ENCODE measurements around the gene CAMK2B.
A peak's percentile ranks its signal among the peaks of the same experiment; 100 is the strongest.
"Not testable (repeated sequence)": the region's sequence is repeated elsewhere in the genome, so short reads cannot be mapped to it uniquely, and the experiment has no call there.

The CAMK2B gene

DNA sequence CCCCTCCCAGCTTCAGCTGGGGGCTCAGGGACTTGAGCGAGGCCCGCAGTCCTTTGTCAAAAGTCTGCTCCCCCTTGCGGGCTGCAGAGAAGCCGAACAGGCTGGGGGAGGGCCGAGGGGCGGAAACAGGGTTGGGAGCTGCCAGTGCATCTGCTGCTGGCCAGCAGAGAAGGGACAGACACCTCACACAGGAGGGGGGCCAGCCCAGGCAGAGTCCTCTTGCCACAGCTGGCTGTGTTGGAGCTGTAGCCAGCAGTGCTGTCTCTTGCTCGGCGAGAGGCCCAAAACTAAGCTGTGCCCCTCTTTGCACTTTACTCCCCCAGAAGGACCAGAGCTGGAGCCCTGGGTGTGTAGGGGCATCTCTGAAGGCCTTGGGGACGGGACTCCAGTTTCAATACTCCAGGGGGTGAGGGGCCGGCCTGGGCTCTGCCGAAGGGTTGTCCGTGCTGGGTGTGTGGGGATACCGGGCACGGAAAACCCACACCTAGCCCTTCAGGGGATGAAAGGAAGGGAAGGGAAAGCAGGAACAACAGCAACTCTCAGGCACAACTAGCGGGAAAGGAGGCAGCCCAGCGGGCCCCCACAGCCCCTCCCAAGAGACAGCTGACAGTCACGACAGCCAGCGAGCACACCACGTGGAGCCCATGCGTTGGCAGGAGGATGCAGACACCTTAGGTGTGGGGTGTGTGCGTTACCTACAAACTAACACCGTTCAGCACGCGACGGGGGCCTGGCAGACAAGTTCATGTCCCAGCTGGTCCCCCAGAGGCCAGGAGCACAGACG is 106.8 kb downstream of the CAMK2B start:
- no peak for DNase-seq

DNA sequence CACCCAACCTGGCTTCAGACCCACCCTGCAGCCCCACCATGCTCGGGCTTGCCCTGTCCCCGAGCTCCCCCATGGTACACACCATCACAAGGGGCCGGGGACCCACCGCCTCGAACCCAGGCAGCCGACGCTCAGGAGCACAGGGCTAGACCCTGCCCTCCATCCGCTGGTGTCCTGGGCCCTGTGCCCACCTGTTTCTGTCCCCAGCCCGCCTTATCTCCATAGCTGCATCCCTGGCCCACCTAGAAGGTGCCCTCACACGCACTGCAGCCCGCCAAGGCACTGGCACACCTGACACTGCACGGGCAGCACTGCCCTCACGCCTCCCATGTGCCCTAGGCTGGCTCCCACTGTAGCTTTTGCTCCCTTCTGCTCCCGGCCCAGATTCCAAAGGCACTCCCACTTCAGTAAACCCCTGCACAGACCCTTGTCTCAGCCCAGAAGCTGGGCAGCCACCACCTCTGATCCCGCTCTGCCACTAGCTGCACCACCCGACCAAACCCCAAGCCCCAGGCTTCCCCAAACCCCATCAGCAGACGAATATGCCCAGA is 107.5 kb downstream of the CAMK2B start:
- DNase-seq, result no peak

DNA sequence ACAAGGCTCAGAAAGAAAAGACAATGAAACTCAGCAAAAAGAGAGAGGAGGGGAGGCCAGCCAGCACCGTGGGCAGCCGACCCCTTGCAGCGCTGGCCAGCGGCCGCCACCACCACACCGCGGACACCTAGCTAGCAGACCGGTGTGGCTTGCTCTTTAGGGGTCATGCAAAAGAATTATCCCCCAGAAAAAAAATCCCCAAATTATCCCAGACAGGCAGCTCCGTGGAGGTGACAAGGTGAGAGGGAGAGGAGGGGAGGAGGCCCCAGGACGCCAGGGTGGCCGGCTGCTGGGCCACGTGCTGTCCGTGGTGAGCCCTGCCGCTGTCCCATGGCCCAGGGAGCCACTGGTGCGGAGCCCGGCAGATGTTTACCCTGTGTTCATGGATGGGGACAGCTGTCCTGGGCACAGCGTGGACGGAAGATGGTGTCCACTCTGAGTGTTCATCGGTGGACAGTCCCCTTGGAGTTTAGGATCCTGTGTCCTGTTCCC is 108.1 kb downstream of the CAMK2B start:
- DNase-seq, result no peak

DNA sequence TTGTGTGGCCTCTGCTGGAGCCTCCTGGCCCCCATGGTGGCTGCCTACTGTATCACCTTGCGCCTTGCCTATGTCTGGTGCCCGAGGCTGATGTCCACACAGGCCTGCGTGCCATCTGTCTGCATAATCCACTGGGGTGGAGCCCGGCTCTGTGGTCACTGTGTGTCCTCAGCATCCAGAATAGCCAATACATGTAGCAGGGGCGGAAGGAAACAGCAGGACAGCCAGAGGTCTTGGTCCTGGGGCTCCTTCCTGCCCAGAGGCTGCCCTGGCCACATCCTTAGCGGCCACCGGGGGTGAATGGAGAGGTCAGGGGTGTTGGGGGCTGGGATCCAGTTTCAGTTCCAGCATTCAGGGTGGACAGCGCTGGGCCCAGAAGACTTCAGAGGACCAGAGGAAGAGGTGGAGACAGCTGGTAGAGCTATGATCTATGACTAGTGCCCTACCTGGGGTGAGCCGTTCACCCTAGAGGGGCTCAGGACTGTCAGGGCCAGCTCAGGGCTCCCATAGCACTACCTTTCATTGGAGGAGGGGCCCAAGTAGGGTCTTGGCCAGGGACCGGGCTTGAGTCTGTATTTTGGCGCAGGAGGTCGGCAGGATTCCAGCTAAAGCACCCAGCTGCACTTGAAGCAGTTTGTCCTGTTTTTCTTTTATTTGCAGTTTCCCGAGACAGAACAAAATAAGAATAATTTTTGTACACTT is 108.7 kb downstream of the CAMK2B start:
- peak in 15 of 56 donors; percentile 24 to 52 (median 32) for DNase-seq

DNA sequence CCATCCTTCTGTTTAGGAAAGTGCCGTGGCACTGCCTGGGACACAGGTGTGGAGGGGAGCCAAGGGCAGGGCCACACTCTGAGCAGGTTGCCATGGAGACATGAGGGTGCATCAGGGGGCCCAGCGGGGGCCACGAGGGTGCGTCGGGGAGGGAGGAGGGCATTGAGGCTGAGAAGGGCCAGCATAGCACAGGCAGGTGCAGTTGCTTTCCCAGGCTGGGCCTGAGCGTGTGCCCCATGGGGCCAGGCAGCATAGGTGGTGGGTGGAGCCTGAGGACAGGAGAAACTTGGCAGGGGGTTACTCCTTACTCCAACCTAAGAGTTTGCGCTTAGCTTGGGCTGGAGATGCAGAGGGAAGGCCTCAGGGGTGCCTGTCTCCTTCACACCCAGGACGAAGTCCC is 109.4 kb downstream of the CAMK2B start:
- DNase-seq, result no peak

DNA sequence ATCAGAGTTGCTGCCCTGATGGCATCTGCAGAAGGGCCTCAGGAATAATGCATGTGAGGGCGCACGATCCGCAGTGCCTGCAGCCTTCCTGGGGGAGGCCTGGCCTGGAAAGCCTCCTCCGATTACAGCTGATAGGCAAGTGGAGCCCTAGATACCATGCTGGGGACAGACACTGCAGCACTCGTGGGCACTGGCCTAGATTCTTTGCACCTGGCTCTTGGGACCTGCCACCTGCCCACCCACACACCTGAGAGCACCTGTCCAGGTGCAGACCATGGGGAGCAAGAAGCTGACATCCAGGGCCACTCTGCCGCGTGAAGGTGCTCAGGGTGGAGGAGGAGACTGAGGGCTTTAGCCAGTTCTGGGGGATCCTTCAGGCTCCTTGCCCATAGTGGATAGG is 109.9 kb downstream of the CAMK2B start:
- no peak for DNase-seq

DNA sequence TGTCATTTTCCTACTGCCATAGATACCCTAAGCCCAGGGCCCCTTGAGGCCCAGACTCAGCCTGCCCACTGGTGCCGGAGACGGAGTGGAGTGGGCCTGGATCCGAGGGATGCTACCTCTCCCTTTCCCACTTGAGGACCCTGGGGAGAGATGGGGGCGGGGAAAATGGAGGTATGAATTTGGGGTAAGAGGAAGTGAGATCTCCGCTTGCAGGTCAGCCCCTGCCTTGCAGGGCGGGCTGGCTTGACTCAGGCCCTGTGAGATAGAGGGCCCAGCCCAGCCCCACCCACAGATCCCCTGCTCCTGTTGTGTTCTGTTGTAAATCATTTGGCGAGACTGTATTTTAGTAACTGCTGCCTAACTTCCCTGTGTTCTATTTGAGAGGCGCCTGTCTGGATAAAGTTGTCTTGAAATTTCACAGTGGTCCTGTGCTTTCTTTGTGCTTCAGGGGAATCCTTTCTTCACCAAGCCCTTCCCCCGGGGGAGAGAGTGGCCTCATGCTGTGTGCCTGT is 111.5 kb downstream of the CAMK2B start:
- DNase-seq, result no peak

DNA sequence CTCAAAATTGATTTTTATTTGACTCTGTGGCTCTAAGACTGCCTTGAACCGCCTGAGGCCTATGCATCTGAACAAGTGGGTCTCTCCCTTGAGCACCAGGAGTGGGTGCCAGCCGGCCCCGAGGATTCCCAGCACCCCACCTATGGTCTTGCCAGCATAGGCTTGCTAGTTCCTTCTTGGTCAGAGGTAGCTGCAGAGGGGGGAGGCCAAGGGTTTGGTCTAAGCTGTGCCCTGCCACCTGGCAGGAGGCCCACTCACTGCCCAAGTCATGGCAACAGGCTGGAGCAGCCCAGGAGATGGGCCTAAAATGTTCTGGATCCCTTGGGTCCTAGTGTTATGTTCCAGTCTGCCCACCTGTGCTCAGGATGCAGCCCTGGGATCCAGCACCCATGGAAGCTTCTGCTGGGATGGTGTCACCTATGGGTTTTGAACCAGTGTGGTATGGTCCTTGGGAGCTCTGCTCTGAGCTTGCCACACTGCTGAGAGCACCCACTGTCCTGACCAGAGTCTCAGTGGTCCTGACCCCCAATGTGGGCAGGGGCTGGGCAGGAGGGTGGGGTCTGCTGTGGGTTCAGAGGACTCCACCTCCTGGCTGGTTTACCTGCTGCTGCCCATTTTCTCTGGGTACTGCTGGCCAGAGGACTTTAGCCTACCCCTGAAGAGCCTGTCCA is 112.1 kb downstream of the CAMK2B start:
- DNase-seq, result no peak

DNA sequence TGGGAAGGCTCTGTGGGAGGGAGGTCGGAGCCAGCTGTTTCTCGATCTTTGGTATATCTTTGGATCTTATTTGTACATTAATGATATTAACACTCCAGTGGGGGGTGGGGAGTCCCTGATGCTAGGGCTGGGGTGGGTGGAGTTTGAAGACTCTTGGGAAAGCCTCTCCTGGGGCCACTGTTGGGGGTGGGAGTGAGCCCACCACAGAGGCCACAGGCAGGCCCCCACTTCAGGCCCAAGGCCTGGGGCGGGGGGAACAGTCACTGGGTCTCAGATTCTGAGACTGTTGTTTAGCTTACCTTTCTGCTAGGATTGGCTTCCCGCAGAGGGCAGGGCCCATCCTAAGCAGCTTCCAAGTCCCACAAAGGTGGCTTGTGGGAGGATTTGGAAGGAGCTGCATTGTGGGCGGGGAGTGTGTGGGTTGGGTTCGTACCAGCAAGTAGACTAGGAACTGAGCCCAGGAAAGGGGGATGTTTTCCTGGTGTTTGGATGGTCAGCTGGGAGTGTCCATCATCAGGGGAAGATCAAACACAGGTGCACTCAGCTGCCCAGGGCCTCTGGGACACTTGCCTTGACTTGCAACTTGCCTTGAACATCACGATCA is 112.7 kb downstream of the CAMK2B start:
- DNase-seq, result no peak

DNA sequence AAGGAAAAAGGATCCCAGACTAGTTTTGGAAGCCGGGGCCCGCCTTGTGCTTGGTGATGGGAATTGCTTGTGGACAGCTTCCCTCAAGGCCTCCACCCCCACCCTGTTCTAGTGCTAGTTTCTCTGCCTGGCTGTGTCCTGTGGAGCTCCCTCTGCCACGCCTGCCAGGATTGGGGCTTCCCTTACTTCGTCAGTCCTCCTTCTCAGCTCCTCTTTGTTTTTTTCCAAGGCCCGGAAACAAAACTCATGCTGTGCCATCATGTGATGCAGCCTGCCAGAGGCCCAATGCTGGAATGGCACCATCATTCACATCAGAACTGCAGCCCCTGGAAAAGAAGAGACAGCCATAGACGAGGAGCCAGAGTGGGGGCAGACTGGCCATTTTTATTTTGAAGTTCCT is 113.4 kb downstream of the CAMK2B start:
- peak in 22 of 56 donors; percentile 10 to 73 (median 42) for DNase-seq

DNA sequence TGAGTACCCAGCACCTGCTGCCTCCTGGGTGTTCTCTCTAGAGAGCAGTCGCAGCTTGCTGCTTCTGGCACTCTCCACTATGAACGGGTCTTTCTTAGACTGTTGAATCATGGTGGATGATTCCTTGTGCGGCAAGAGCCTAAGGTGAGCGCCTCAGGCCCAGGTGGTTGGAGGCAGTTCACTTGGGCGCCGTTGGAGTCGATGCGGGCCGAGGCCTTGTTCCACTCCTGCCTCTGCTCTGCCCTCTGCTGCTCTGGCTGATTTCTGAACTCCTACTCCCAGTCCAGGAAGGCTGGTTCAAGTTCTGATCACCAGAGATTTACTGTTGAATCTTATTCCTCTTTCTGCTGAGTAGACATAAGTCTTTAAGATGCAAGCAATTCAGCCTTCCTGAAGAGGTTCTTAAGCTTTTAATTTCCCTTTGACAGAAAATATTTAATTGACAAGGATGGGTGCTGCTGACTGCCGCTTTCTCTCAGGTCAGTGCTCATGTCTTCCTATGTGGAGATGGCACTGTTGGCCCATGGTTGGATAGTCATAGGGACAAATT is 114.2 kb downstream of the CAMK2B start:
- no peak for DNase-seq

DNA sequence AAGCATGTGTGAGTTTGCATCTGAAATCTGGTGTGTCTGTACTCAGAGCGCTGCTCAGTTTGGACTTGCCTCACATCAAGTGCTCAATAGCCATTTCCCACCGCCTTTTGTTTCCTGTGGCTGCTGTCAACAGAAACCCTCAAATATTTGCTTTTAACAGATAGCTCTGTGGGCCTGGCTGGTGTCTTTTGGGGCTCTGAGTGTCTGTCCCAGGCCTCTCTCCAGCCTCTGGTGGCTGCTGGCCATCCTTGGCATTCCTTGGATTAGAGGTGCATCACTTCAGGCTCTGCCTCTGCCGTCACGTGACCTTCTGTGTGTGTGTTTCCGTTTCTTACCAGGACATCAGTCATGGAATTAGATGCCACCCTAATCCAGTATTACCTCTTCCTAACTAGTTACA is 115.3 kb downstream of the CAMK2B start:
- DNase-seq, result peak in 1 of 56 donors; percentile 34

DNA sequence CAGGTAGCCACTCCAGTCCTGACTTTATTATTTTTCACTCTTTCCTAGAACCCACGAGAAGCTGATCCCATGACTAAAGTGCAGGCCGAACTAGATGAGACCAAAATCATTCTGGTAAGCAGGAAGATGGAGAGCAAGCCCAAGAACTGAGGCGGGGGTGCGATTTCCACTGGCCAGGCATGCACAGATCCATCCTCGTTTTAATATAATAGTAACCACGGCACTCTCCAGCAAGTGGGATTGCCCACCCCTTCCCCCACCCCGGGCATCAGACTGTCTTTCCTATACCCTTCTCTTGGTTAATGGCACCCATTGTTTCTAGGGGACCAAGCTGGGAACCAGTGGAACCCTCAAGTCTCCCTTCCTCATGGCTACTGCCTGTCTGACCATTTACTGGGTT is 117.3 kb downstream of the CAMK2B start:
- no peak for DNase-seq

DNA sequence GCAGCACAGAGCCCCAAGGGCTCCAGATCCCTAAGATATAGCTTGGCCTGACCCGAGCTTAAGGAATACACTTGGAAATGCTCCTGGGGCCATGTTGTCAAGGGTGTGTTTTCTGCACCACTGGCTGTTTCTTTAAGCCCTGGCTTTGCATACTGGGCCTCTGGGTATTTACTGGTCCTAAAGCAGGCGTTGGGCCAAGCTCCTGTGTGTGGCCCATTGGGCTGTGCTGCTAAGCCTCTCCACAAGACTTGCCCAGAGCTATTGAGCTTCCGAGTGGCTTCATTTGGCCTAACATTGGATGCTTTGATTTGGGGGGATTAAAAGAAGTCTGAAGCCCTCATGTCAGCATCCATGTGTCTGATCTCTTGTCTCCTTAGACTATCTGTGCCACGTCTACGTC is 119.4 kb downstream of the CAMK2B start:
- no peak for DNase-seq

DNA sequence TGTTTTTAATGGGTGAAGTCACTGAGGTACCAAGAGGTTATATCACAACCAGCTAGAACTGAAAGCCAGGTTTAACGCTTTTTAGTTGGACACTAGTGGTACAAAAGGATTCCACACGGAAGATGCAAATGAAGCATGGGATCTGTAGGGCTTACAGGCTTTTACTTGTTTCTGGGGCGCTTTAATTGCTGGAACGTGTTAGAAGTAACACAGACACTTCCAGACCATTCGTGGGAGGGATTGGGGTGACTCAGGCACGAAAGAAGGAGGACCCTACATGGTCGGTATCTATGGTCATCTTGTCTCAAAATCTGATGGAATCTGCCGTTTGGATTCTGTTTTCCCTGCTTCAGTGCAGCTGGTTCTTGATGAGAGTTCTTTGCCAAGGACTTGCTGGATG is 123.6 kb downstream of the CAMK2B start:
- DNase-seq, result no peak

DNA sequence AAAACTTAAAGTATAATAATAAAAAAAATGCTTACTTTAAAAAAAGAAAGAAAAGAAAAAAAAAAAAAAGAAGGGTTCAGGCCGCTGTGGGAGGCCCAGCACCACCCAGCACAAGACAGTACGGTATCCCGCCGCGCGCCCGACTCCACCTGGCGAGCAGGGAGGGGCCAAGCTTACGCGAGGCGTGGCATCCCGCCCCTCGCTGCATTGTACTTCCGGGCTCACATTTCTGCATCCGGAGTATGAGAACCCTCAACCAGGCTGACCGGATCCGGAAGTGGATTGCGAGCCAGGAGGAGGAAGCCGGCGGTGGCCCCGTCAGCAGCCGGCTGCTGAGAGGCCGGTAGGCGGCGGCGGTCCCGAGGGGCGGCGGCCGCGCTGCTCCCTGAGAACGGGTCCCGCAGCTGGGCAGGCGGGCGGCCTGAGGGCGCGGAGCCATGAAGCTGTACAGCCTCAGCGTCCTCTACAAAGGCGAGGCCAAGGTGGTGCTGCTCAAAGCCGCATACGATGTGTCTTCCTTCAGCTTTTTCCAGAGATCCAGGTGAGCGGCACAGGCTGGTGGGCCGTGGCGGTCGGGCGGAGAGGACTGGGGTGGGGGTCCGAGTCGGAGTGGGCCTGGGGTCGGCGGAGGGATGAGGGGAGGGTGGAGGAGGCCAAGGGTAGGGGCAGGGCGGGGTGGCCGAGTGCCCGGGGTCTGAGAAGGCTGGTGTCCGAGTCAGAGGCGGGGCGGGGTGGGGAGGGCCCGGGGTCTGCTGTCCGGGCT is 124.5 kb downstream of the CAMK2B start, which contains the start of gene YKT6:
Gene YKT6, plus strand, starts transcription at position 280 of the 763 bp plus-strand sequence. Its CDS starts 158 bp downstream, at position 438.
- peak; percentile 46 to 95 (median 87) for DNase-seq

DNA sequence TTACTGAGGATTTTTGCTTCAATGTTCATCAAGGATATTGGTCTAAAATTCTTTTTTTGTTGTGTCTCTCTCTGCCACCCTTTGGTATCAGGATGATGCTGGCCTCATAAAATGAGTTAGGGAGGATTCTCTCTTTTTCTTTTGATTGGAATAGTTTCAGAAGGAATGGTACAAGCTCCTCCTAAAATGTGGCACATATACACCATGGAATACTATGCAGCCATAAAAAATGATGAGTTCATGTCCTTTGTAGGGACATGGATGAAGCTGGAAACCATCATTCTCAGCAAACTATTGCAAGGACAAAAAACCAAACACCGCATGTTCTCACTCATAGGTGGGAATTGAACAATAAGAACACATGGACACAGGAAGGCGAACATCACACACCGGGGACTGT is 125.2 kb downstream of the CAMK2B start:
- DNase-seq, result not testable (repeated sequence)

DNA sequence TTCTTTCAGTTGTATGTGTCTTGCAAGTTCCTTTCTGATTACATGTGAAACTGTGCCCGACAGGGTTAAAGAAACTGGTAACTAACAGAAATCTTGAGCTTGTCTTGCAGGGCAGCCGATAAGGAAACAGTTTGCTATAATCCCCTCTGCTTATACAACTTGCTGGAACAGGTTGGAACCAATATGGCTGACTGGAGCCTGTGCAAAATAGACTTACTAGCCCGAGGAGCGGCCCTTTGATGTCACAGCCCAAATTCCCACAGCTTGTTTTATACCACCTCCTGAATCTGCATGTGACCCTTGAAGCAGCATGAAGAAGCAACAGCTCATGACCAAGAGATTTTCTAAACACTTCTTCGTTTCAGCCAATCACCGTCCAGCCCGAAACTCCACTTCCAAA is 127.9 kb downstream of the CAMK2B start:
- no peak for DNase-seq

DNA sequence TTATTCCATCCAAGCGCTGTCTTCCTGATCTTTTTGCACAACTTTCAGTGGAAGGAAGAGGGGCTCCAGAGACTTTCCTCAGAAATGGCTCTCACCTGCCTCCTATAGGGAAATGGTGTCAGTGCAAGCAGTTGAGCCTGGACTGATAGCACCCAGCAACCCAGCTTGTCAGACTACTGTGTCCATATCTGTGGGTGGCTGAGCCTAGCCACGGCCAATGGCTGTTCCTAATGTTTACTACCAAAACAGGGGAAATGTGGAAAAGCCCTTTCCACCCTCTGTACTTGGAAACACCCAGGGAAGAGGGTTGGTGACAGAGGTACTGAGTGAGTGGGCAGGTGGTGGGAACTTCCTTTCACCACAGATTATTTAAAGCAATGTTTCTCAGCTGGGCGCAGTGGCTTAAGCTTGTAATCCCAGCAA is 128.9 kb downstream of the CAMK2B start:
- peak in 15 of 56 donors; percentile 15 to 67 (median 32) for DNase-seq

DNA sequence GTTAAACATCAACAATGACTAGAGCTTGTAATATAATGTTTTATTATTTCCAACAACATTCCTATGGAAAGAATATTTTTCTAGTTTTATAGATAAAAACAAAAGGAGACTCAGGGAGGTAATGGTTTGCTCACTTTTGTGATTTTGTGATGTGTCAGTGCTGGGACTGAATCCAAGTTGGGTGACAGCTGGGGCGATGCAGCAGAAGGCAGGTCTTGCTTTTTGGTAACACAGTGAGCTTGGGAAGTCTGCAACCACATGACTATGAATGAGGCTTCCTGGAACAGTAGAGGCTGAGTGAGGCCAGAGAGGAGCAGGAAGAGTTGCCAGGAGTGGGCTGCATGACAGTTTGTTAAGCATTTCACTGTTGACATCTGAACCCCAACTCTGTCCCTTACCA is 129.5 kb downstream of the CAMK2B start:
- DNase-seq, result peak in 4 of 56 donors; percentile 21 to 34 (median 26)

Measured in amygdala (tissue), 56 donors.